ENCODE results near the gene LAG3.
A peak's percentile ranks its signal among the peaks of the same experiment; 100 is the strongest.

LAG3 gene

GRCh38 chr12:6753772-6754356 lies 18.5 kb upstream of the LAG3 start:
- Histone ChIP-seq H3K27ac (ENCODE audit: low read depth, low read length, severe bottlenecking) (peak overlapping the region; percentile 57), H3K4me1 (ENCODE audit: control insufficient read depth, insufficient read depth, low read length, poor library complexity, severe bottlenecking) (peaks cover 11% of the 10 kb centered on the region)

GRCh38 chr12:6754411-6754810 lies 17.9 kb upstream of the LAG3 start:
- no peak overlapping the region for H3K4me3 ChIP-seq (ENCODE audit: extremely low read depth, insufficient read depth, low read length, poor library complexity, severe bottlenecking)
- peaks cover 11% of the 10 kb centered on the region for H3K4me1 ChIP-seq (ENCODE audit: control insufficient read depth, insufficient read depth, low read length, poor library complexity, severe bottlenecking)
- no peak overlapping the region for H3K27ac ChIP-seq (ENCODE audit: low read depth, low read length, severe bottlenecking)
- peaks cover 27% of the 10 kb centered on the region for H3K36me3 ChIP-seq (ENCODE audit: control insufficient read depth, insufficient read depth, low read length)
- 90 to 96% methylated on average over 2 of the region's 2 CpGs for WGBS, 2 experiments (ENCODE audit: insufficient coverage in 2 of 2)
- no peaks in the 10 kb centered on the region for H3K9me3 ChIP-seq (ENCODE audit: control insufficient read depth, low read length)

More at GRCh38 chr12:6753772-6754356, 18.5 kb upstream of the LAG3 start:
- Histone ChIP-seq H3K9me3 (ENCODE audit: control insufficient read depth, low read length) (no peaks in the 10 kb centered on the region), H3K36me3 (ENCODE audit: control insufficient read depth, insufficient read depth, low read length) (peaks cover 32% of the 10 kb centered on the region), H3K4me3 (ENCODE audit: extremely low read depth, insufficient read depth, low read length, poor library complexity, severe bottlenecking) (peak overlapping the region; percentile 99)
- 6 to 7% methylated on average over 3 to 5 of the region's 7 CpGs for WGBS, 2 experiments (ENCODE audit: insufficient coverage in 2 of 2)

- H3K36me3 ChIP-seq (ENCODE audit: control insufficient read depth, insufficient read depth, low read length), result no peaks in the 10 kb centered on the region
- no peak overlapping the region for H3K27ac ChIP-seq (ENCODE audit: low read depth, low read length, severe bottlenecking)
- 91 to 94% methylated on average over 7 to 8 of the region's 8 CpGs for WGBS, 2 experiments (ENCODE audit: insufficient coverage in 2 of 2)
- H3K9me3 ChIP-seq (ENCODE audit: control insufficient read depth, low read length), result no peaks in the 10 kb centered on the region
- H3K4me1 ChIP-seq (ENCODE audit: control insufficient read depth, insufficient read depth, low read length, poor library complexity, severe bottlenecking), result peaks cover 5% of the 10 kb centered on the region
- H3K4me3 ChIP-seq (ENCODE audit: extremely low read depth, insufficient read depth, low read length, poor library complexity, severe bottlenecking), result no peak overlapping the region
Measured at GRCh38 chr12:6757028-6757690, 15.2 kb upstream of the LAG3 start.

GRCh38 chr12:6758506-6759095 lies 13.7 kb upstream of the LAG3 start:
- WGBS, 2 experiments (ENCODE audit: insufficient coverage in 2 of 2), result 83 to 95% methylated on average over 9 of the region's 9 CpGs
- Histone ChIP-seq H3K36me3 (ENCODE audit: control insufficient read depth, insufficient read depth, low read length) (no peaks in the 10 kb centered on the region), H3K27ac (ENCODE audit: low read depth, low read length, severe bottlenecking) (no peak overlapping the region), H3K4me3 (ENCODE audit: extremely low read depth, insufficient read depth, low read length, poor library complexity, severe bottlenecking) (no peak overlapping the region), H3K4me1 (ENCODE audit: control insufficient read depth, insufficient read depth, low read length, poor library complexity, severe bottlenecking) (peaks cover 10% of the 10 kb centered on the region), H3K9me3 (ENCODE audit: control insufficient read depth, low read length) (no peaks in the 10 kb centered on the region)

- Histone ChIP-seq H3K27ac (ENCODE audit: low read depth, low read length, severe bottlenecking) (no peak overlapping the region), H3K4me3 (ENCODE audit: extremely low read depth, insufficient read depth, low read length, poor library complexity, severe bottlenecking) (no peak overlapping the region), H3K9me3 (ENCODE audit: control insufficient read depth, low read length) (no peaks in the 10 kb centered on the region), H3K36me3 (ENCODE audit: control insufficient read depth, insufficient read depth, low read length) (no peaks in the 10 kb centered on the region), H3K4me1 (ENCODE audit: control insufficient read depth, insufficient read depth, low read length, poor library complexity, severe bottlenecking) (peaks cover 11% of the 10 kb centered on the region)
- 91% methylated on average over 5 of the region's 5 CpGs for WGBS, 2 experiments (ENCODE audit: insufficient coverage in 2 of 2)
Measured at GRCh38 chr12:6759741-6760140, 12.6 kb upstream of the LAG3 start.

GRCh38 chr12:6763380-6763779 lies 8.9 kb upstream of the LAG3 start:
- Histone ChIP-seq H3K36me3 (ENCODE audit: control insufficient read depth, insufficient read depth, low read length) (no peaks in the 10 kb centered on the region), H3K9me3 (ENCODE audit: control insufficient read depth, low read length) (no peaks in the 10 kb centered on the region), H3K4me1 (ENCODE audit: control insufficient read depth, insufficient read depth, low read length, poor library complexity, severe bottlenecking) (peaks cover 26% of the 10 kb centered on the region), H3K27ac (ENCODE audit: low read depth, low read length, severe bottlenecking) (peak overlapping the region; percentile 92), H3K4me3 (ENCODE audit: extremely low read depth, insufficient read depth, low read length, poor library complexity, severe bottlenecking) (peak overlapping the region; percentile 22)
- 64 to 90% methylated on average over 2 to 3 of the region's 4 CpGs for WGBS, 2 experiments (ENCODE audit: insufficient coverage in 2 of 2)

- peak overlapping the region; percentile 92 for H3K27ac ChIP-seq (ENCODE audit: low read depth, low read length, severe bottlenecking)
- 6% methylated on average over 7 to 10 of the region's 16 CpGs for WGBS, 2 experiments (ENCODE audit: insufficient coverage in 2 of 2)
- H3K4me1 ChIP-seq (ENCODE audit: control insufficient read depth, insufficient read depth, low read length, poor library complexity, severe bottlenecking), result peaks cover 35% of the 10 kb centered on the region
- H3K9me3 ChIP-seq (ENCODE audit: control insufficient read depth, low read length), result no peaks in the 10 kb centered on the region
- peaks cover 6% of the 10 kb centered on the region for H3K36me3 ChIP-seq (ENCODE audit: control insufficient read depth, insufficient read depth, low read length)
- peak overlapping the region; percentile 22 for H3K4me3 ChIP-seq (ENCODE audit: extremely low read depth, insufficient read depth, low read length, poor library complexity, severe bottlenecking)
Measured at GRCh38 chr12:6764011-6764828, 8.1 kb upstream of the LAG3 start.

- WGBS, 2 experiments (ENCODE audit: insufficient coverage in 2 of 2), result 28 to 35% methylated on average over 5 to 7 of the region's 7 CpGs
- peaks cover 37% of the 10 kb centered on the region for H3K4me1 ChIP-seq (ENCODE audit: control insufficient read depth, insufficient read depth, low read length, poor library complexity, severe bottlenecking)
- no peaks in the 10 kb centered on the region for H3K9me3 ChIP-seq (ENCODE audit: control insufficient read depth, low read length)
- H3K27ac ChIP-seq (ENCODE audit: low read depth, low read length, severe bottlenecking), result peak overlapping the region; percentile 76
- H3K36me3 ChIP-seq (ENCODE audit: control insufficient read depth, insufficient read depth, low read length), result peaks cover 15% of the 10 kb centered on the region
- peak overlapping the region; percentile 88 for H3K4me3 ChIP-seq (ENCODE audit: extremely low read depth, insufficient read depth, low read length, poor library complexity, severe bottlenecking)
Measured at GRCh38 chr12:6765048-6765633, 7.2 kb upstream of the LAG3 start.

- WGBS, 2 experiments (ENCODE audit: insufficient coverage in 2 of 2), result 1 to 2% methylated on average over 28 of the region's 63 CpGs
- Histone ChIP-seq H3K4me3 (ENCODE audit: extremely low read depth, insufficient read depth, low read length, poor library complexity, severe bottlenecking) (peak within 1 kb of the TSS; percentile 88), H3K36me3 (ENCODE audit: control insufficient read depth, insufficient read depth, low read length) (peaks cover 22% of the 10 kb centered on the region), H3K4me1 (ENCODE audit: control insufficient read depth, insufficient read depth, low read length, poor library complexity, severe bottlenecking) (peaks cover 37% of the 10 kb centered on the region), H3K9me3 (ENCODE audit: control insufficient read depth, low read length) (no peaks in the 10 kb centered on the region), H3K27ac (ENCODE audit: low read depth, low read length, severe bottlenecking) (peak within 1 kb of the TSS; percentile 76)
Measured at GRCh38 chr12:6765634-6766581, 6.4 kb upstream of the LAG3 start, which contains the start of gene PTMS. PTMS (plus strand) TSS chr12:6766363; CDS start chr12:6766706, 343 bp downstream.

Measured in mesodermal cell (in vitro differentiated cells).